A673 (cell line): ENCODE measurements around the gene NT5M. TPM values are rescaled to one million over a fixed set of nuclear protein-coding genes. Genes with fewer than 3 reads are reported as not detected.

ENCODE experiments used
- BruUV-seq: library from RNA; stranded (reverse); fragments of 400-500 nt; replicated peaks from 2 replicates; lab custom pipeline; 2021; lab: Mats Ljungman, UMichigan
- CTCF ChIA-PET: fragments of 300-600 bp; sonication (Branson Sonifier 250); formaldehyde crosslinking; loops from one replicate; lab custom pipeline; 2022; ENCODE audit warnings: antibody characterized with exemption; lab: Charles Lee
- POLR2A ChIA-PET: fragments of 300-600 bp; sonication (Branson Sonifier 250); formaldehyde crosslinking; loops from one replicate; lab custom pipeline; 2022; ENCODE audit warnings: antibody characterized with exemption; ENCODE audit not compliant: low non-redundant PET; lab: Charles Lee
- DNase-seq: peaks from one replicate; pipeline ENCODE4 v3.0.0-alpha.2; 2015; ENCODE audit warnings: low spot score
- H3K27ac ChIP-seq: fragments of 200-600 bp; sonication (generic); 2 replicates; pipeline ENCODE4 v1.5.1; 2016; ENCODE audit warnings: mixed run types, low read depth, mild to moderate bottlenecking, mixed read lengths, antibody characterized with exemption, low read length; ENCODE audit not compliant: poor library complexity, severe bottlenecking
- H3K27me3 ChIP-seq: fragments of 200-600 bp; sonication (generic); replicated peaks from 2 replicates; pipeline ENCODE4 v1.6.1; 2017; ENCODE audit warnings: mixed run types, low read depth, mild to moderate bottlenecking, mixed read lengths, antibody characterized with exemption, low read length; ENCODE audit not compliant: insufficient read depth, poor library complexity
- H3K36me3 ChIP-seq: fragments of 200-600 bp; sonication (generic); 2 replicates; pipeline ENCODE4 v1.6.1; 2016; ENCODE audit warnings: mixed run types, mild to moderate bottlenecking, mixed read lengths, antibody characterized with exemption, low read length; ENCODE audit not compliant: insufficient read depth, poor library complexity, severe bottlenecking
- H3K4me1 ChIP-seq: fragments of 200-600 bp; sonication (generic); 2 replicates; pipeline ENCODE4 v1.6.1; 2017; ENCODE audit warnings: mixed run types, mild to moderate bottlenecking, mixed read lengths, antibody characterized with exemption, low read length; ENCODE audit not compliant: insufficient read depth, poor library complexity, severe bottlenecking
- H3K4me3 ChIP-seq: fragments of 200-600 bp; sonication (generic); 2 replicates; pipeline ENCODE4 v1.5.1; 2016; ENCODE audit warnings: low read depth, mixed run types, mild to moderate bottlenecking, mixed read lengths, low read length; ENCODE audit not compliant: poor library complexity, severe bottlenecking
- H3K9me3 ChIP-seq: fragments of 200-600 bp; sonication (generic); 2 replicates; pipeline ENCODE4 v1.6.1; 2016; ENCODE audit warnings: mixed run types, low read depth, mild to moderate bottlenecking, mixed read lengths, antibody characterized with exemption, low read length; ENCODE audit not compliant: poor library complexity, severe bottlenecking
- CTCF ChIP-seq: fragments of 300-800, 200-600 bp; sonication (generic); conservative IDR thresholded peaks from 2 replicates; pipeline ENCODE4 v1.5.1; 2017; ENCODE audit warnings: low read depth, mild to moderate bottlenecking, antibody characterized with exemption, low read length, moderate library complexity, mixed read lengths
- EZH2 ChIP-seq: fragments of 200-600 bp; sonication (generic); IDR thresholded peaks from 2 replicates; pipeline ENCODE4 v1.6.1; 2017; ENCODE audit warnings: borderline replicate concordance, low read depth, mild to moderate bottlenecking, mixed read lengths, antibody characterized with exemption, low read length; ENCODE audit not compliant: poor library complexity, severe bottlenecking
- intact Hi-C: fragments of 100-400 bp; cut with micrococcal nuclease; formaldehyde crosslinking; loops from one replicate; pipeline ENCODE4 v1.10.0; 2022; ENCODE audit not compliant: unreplicated experiment
- total RNA-seq: library from RNA; stranded (reverse); gene quantifications from 2 replicates; pipeline ENCODE4 v1.2.3, GENCODE V29; 2021

Gene NT5M
- total RNA-seq, 1 experiment from 2014 or later = 2.6 TPM

GRCh38 chr17:17354560-17355349, 51.6 kb downstream of the NT5M start:
- ChIA-PET POLR2A (no interaction called here), CTCF (interaction anchor here (0.6 to 1.4 kb wide), 3 partner anchors 259 to 871 kb away, joined by 4 to 7 read pairs (median 6); partner anchors contain the start of gene LLGL1)
- H3K9me3 ChIP-seq = no peaks in the 10 kb centered on the region
- H3K4me3 ChIP-seq = no peak overlapping the region
- H3K4me1 ChIP-seq = no peaks in the 10 kb centered on the region
- no peaks in the 10 kb centered on the region for H3K27me3 ChIP-seq
- DNase-seq = peak; percentile 83
- H3K27ac ChIP-seq = no peak overlapping the region
- TF ChIP-seq CTCF (peak; percentile 91), EZH2 (no peak)
- BruUV-seq = no TSS peak
- intact Hi-C loops = loop anchor here (1.0 to 10.0 kb wide), 4 partner anchors 142 to 683 kb away; partner anchors contain the start of genes ATPAF2, GID4 and RASD1
- H3K36me3 ChIP-seq = no peaks in the 10 kb centered on the region

- Histone ChIP-seq H3K27ac (no peak overlapping the region), H3K4me3 (no peak overlapping the region), H3K9me3 (peaks cover 5% of the 10 kb centered on the region), H3K27me3 (no peaks in the 10 kb centered on the region), H3K4me1 (no peaks in the 10 kb centered on the region), H3K36me3 (no peaks in the 10 kb centered on the region)
- CTCF ChIA-PET = interaction anchor here (0.6 to 1.4 kb wide), 3 partner anchors 258 to 870 kb away, joined by 4 to 7 read pairs (median 6); partner anchors contain the start of gene LLGL1
- no peak for DNase-seq
- TF ChIP-seq CTCF = no peak
- TF ChIP-seq EZH2 = no peak
- no TSS peak for BruUV-seq
- POLR2A ChIA-PET = no interaction called here
- intact Hi-C loops = loop anchor here (1.0 to 10.0 kb wide), 4 partner anchors 141 to 682 kb away; partner anchors contain the start of genes ATPAF2, GID4 and RASD1
Observed at GRCh38 chr17:17355426-17355825, 52.3 kb downstream of the NT5M start.

GRCh38 chr17:17356149-17356930, 53.2 kb downstream of the NT5M start:
- POLR2A ChIA-PET = no interaction called here
- no peaks in the 10 kb centered on the region for H3K27me3 ChIP-seq
- no peaks in the 10 kb centered on the region for H3K36me3 ChIP-seq
- no peaks in the 10 kb centered on the region for H3K4me1 ChIP-seq
- TF ChIP-seq EZH2 = no peak
- peak; percentile 97 for TF ChIP-seq CTCF
- H3K4me3 ChIP-seq = no peak overlapping the region
- BruUV-seq = no TSS peak
- peak; percentile 87 for DNase-seq
- intact Hi-C loops = loop anchor here (2.0 to 10.0 kb wide), 3 partner anchors 212 to 681 kb away; partner anchors contain the start of genes ATPAF2 and GID4
- H3K27ac ChIP-seq = no peak overlapping the region
- peaks cover 7% of the 10 kb centered on the region for H3K9me3 ChIP-seq
- CTCF ChIA-PET = no interaction called here
